C4-2B (cell line): ENCODE data around the gene CCDC88B.

Source experiments
- H3K27ac ChIP-seq: fragments of 450-650 bp; 2 replicates; pipeline ENCODE4 v1.5.1; 2017
- CTCF ChIP-seq: fragments of 450-650 bp; conservative IDR thresholded peaks from 2 replicates; pipeline ENCODE4 v1.5.1; 2017; ENCODE audit warnings: mild to moderate bottlenecking
- ZFX ChIP-seq: fragments of 450-650 bp; IDR thresholded peaks from 2 replicates; pipeline ENCODE4 v1.6.1; 2017

Gene CCDC88B

GRCh38 chr11:64387916-64388315 lies 47.9 kb downstream of the CCDC88B start:
- H3K27ac ChIP-seq: no peak overlapping the region
- TF ChIP-seq CTCF (no peak), ZFX (no peak)

- TF ChIP-seq ZFX: no peak
- no peak for TF ChIP-seq CTCF
- H3K27ac ChIP-seq: no peak overlapping the region
Measured at GRCh38 chr11:64388894-64389293, 48.9 kb downstream of the CCDC88B start.

GRCh38 chr11:64389851-64390250 lies 49.8 kb downstream of the CCDC88B start:
- H3K27ac ChIP-seq: no peak overlapping the region
- TF ChIP-seq CTCF (no peak), ZFX (no peak)

GRCh38 chr11:64390558-64390957 lies 50.6 kb downstream of the CCDC88B start:
- TF ChIP-seq ZFX: no peak
- no peak overlapping the region for H3K27ac ChIP-seq

- no peak for TF ChIP-seq CTCF
- no peak for TF ChIP-seq ZFX
- H3K27ac ChIP-seq: no peak overlapping the region
Measured at GRCh38 chr11:64391839-64392238, 51.8 kb downstream of the CCDC88B start.

GRCh38 chr11:64395545-64396078 lies 55.6 kb downstream of the CCDC88B start:
- no peak overlapping the region for H3K27ac ChIP-seq
- no peak for TF ChIP-seq ZFX
- TF ChIP-seq CTCF: no peak

GRCh38 chr11:64396079-64396591 lies 56.1 kb downstream of the CCDC88B start:
- H3K27ac ChIP-seq: no peak overlapping the region
- no peak for TF ChIP-seq ZFX

GRCh38 chr11:64400102-64400501 lies 60.1 kb downstream of the CCDC88B start:
- H3K27ac ChIP-seq: peak overlapping the region; percentile 18; the same call in 1 of the 2 replicates
- no peak for TF ChIP-seq ZFX
- no peak for TF ChIP-seq CTCF
